A549 (cell line): ENCODE data around the gene RUNX2. TPM values are rescaled to one million over a fixed set of nuclear protein-coding genes. Genes with fewer than 3 reads are reported as not detected.
A peak's percentile ranks its signal among the peaks of the same experiment; 100 is the strongest.

Experiments used
- ATAC-seq, 2 experiments: fragments of 200-7000 bp in 1 of 2; fragments of >200 bp in 1 of 2; cut with Nextera tagmentation in 1 of 2; cut with Tn5 transposase in 1 of 2; 3 replicates each; pipeline versions ENCODE4 v1.8.0 to v1.9.1; 2018 to 2020; ENCODE audit warnings: mild to moderate bottlenecking in 1 of 2, moderate library complexity in 1 of 2
- CTCF ChIA-PET: fragments of 300-600 bp; sonication (Branson Sonifier 250); formaldehyde crosslinking; extraction: SDS; loops from one replicate; lab custom pipeline; 2021; ENCODE audit warnings: antibody characterized with exemption, inconsistent platforms; lab: Yijun Ruan, JAX
- POLR2A ChIA-PET: fragments of 350-600 bp; formaldehyde crosslinking; extraction: SDS; loops from one replicate; lab custom pipeline; 2021; ENCODE audit warnings: antibody characterized with exemption, inconsistent platforms; lab: Yijun Ruan, JAX
- DNase-seq, 2 experiments: peaks; one replicate each; pipeline versions ENCODE4 v3.0.0 to v3.0.0-alpha.2; 2011 to 2016; ENCODE audit warnings: low read depth in 1 of 2, low spot score in 1 of 2
- FAIRE-seq: peaks from 2 replicates; lab custom pipeline; 2011; peaks lifted over from hg19 to GRCh38; lab: Jason Lieb, UNC
- H3K27ac ChIP-seq, 2 experiments: fragments of >200 bp; sonication (Bioruptor Twin); formaldehyde crosslinking; 3 replicates each; pipeline ENCODE4 v1.5.1; 2016 to 2017
- H3K4me1 ChIP-seq: fragments of >200 bp; sonication (Bioruptor Twin); formaldehyde crosslinking; 3 replicates; pipeline ENCODE4 v1.6.1; 2016
- H3K4me2 ChIP-seq: fragments of >200 bp; sonication (Bioruptor Twin); formaldehyde crosslinking; 3 replicates; pipeline ENCODE4 v1.6.1; 2016
- H3K4me3 ChIP-seq: fragments of >200 bp; sonication (Bioruptor Twin); formaldehyde crosslinking; 3 replicates; pipeline ENCODE4 v1.5.1; 2016
- H3K9me3 ChIP-seq: fragments of >200 bp; sonication (Bioruptor Twin); formaldehyde crosslinking; 3 replicates; pipeline ENCODE4 v1.6.1; 2016
- ATOH8 ChIP-seq: fragments of 250-450 bp; sonication (Bioruptor Pico); IDR thresholded peaks from 2 replicates; pipeline ENCODE4 v1.5.0; 2020; ENCODE audit warnings: low read depth, mild to moderate bottlenecking, moderate library complexity
- BCL3 ChIP-seq: fragments of >200 bp; sonication (Bioruptor Twin); formaldehyde crosslinking; IDR thresholded peaks from 3 replicates; pipeline ENCODE4 v1.6.1; 2016
- BHLHE40 ChIP-seq: IDR thresholded peaks from 2 replicates; pipeline ENCODE4 v1.6.1; 2012; ENCODE audit warnings: low read depth, low read length, inconsistent platforms
- CEBPB ChIP-seq, 2 experiments: fragments of >200 bp in 1 of 2; sonication (Bioruptor Twin) in 1 of 2; formaldehyde crosslinking in 1 of 2; IDR thresholded peaks; 2 replicates each; pipeline ENCODE4 v1.6.1; 2012 to 2016
- CTCF ChIP-seq: fragments of >200 bp; sonication (Bioruptor Twin); formaldehyde crosslinking; IDR thresholded peaks from 3 replicates; pipeline ENCODE4 v1.5.1; 2016
- E2F6 ChIP-seq: IDR thresholded peaks from 2 replicates; pipeline ENCODE4 v1.6.1; 2012; ENCODE audit warnings: low read depth, borderline replicate concordance
- EHF ChIP-seq: fragments of 250-450 bp; sonication (Bioruptor Pico); IDR thresholded peaks from 2 replicates; pipeline ENCODE4 v1.5.0; 2020; ENCODE audit warnings: mild to moderate bottlenecking
- EHMT2 ChIP-seq: fragments of 200-600 bp; sonication (generic); IDR thresholded peaks from 2 replicates; pipeline ENCODE4 v1.6.1; 2016; ENCODE audit warnings: antibody characterized with exemption, low read depth, mild to moderate bottlenecking, moderate library complexity
- EP300 ChIP-seq, 2 experiments: fragments of >200 bp; sonication (Bioruptor Twin); formaldehyde crosslinking; IDR thresholded peaks; 2 replicates in 1 of 2; 3 replicates in 1 of 2; pipeline ENCODE4 v1.6.1; 2016 to 2017
- ESRRA ChIP-seq: fragments of 150-350 bp; IDR thresholded peaks from 2 replicates; pipeline ENCODE4 v1.6.1; 2014; ENCODE audit warnings: mild to moderate bottlenecking, low read length, borderline replicate concordance
- FOSB ChIP-seq: fragments of 250-450 bp; sonication (Bioruptor Pico); IDR thresholded peaks from 2 replicates; pipeline ENCODE4 v1.5.0; 2020; ENCODE audit warnings: mild to moderate bottlenecking, moderate library complexity
- FOSL2 ChIP-seq, 2 experiments: fragments of 450-650 bp in 1 of 2; fragments of >200 bp in 1 of 2; sonication (Bioruptor Twin) in 1 of 2; formaldehyde crosslinking; IDR thresholded peaks; 2 replicates each; pipeline versions ENCODE4 v1.5.0 to v1.6.1; 2016 to 2020; ENCODE audit warnings: mild to moderate bottlenecking in 1 of 2, moderate library complexity in 1 of 2
- FOXS1 ChIP-seq: fragments of 250-450 bp; sonication (Bioruptor Pico); IDR thresholded peaks from 2 replicates; pipeline ENCODE4 v1.5.0; 2020; ENCODE audit warnings: mild to moderate bottlenecking, moderate library complexity
- GATA3 ChIP-seq: IDR thresholded peaks from 2 replicates; pipeline ENCODE4 v1.6.1; 2012; ENCODE audit warnings: borderline replicate concordance
- HDAC2 ChIP-seq: fragments of 200-600 bp; sonication (generic); IDR thresholded peaks from 2 replicates; pipeline ENCODE4 v1.6.1; 2016
- JUN ChIP-seq, 2 experiments: fragments of >200 bp; sonication (Bioruptor Twin); formaldehyde crosslinking; IDR thresholded peaks; 2 replicates in 1 of 2; 3 replicates in 1 of 2; pipeline ENCODE4 v1.6.1; 2016 to 2017
- JUNB ChIP-seq: fragments of >200 bp; sonication (Bioruptor Twin); formaldehyde crosslinking; IDR thresholded peaks from 2 replicates; pipeline ENCODE4 v1.6.1; 2016
- MYC ChIP-seq: IDR thresholded peaks from 2 replicates; pipeline ENCODE4 v1.6.1; 2012; ENCODE audit warnings: mild to moderate bottlenecking, inconsistent platforms, low read length, improper control_type of control experiment, borderline replicate concordance
- NFE2L2 ChIP-seq: fragments of 150-350 bp; conservative IDR thresholded peaks from 2 replicates; pipeline ENCODE4 v1.6.1; 2014; ENCODE audit warnings: low read length
- PBX3 ChIP-seq: IDR thresholded peaks from 2 replicates; pipeline ENCODE4 v1.6.1; 2012
- PHF8 ChIP-seq: fragments of 200-600 bp; sonication (generic); IDR thresholded peaks from 2 replicates; pipeline ENCODE4 v1.6.1; 2016; ENCODE audit warnings: low read depth, mild to moderate bottlenecking, antibody characterized with exemption, moderate library complexity, borderline replicate concordance
- POLR2AphosphoS2 ChIP-seq: conservative IDR thresholded peaks from 2 replicates; pipeline ENCODE4 v1.6.1; 2012; ENCODE audit warnings: low read length, improper control_type of control experiment, inconsistent platforms
- RAD21 ChIP-seq, 2 experiments: fragments of >200 bp in 1 of 2; sonication (Bioruptor Twin) in 1 of 2; formaldehyde crosslinking in 1 of 2; IDR thresholded peaks in 1 of 2; conservative IDR thresholded peaks in 1 of 2; 2 replicates in 1 of 2; 3 replicates in 1 of 2; pipeline ENCODE4 v1.6.1; 2012 to 2018; ENCODE audit warnings: inconsistent platforms in 1 of 2
- RFX5 ChIP-seq: fragments of 450-650 bp; IDR thresholded peaks from 2 replicates; pipeline ENCODE4 v1.7.1; 2014; ENCODE audit warnings: antibody characterized with exemption, mild to moderate bottlenecking, moderate library complexity
- RNF2 ChIP-seq: fragments of 200-600 bp; sonication (generic); IDR thresholded peaks from 2 replicates; pipeline ENCODE4 v1.6.1; 2016; ENCODE audit warnings: low read depth, mild to moderate bottlenecking, antibody characterized with exemption, moderate library complexity, borderline replicate concordance
- TFCP2L1 ChIP-seq: fragments of 250-450 bp; sonication (Bioruptor Pico); IDR thresholded peaks from 2 replicates; pipeline ENCODE4 v1.5.0; 2021; ENCODE audit warnings: mild to moderate bottlenecking
- TP53 ChIP-seq: fragments of 250-450 bp; sonication (Bioruptor Pico); IDR thresholded peaks from 2 replicates; pipeline ENCODE4 v1.5.0; 2021; ENCODE audit warnings: mild to moderate bottlenecking, moderate library complexity
- WGBS: methylation state at CpG from one replicate; pipeline ENCODE4 v1.1.6; 2017; ENCODE audit errors: missing lambda C conversion rate; 5-methylcytosine and 5-hydroxymethylcytosine counted together
- polyA plus RNA-seq, 4 experiments: library from polyadenylated mRNA; depleted of rRNA in 3 of 4; stranded (reverse); fragments of >200 nt; fragmentation: RNase III in 1 of 4; extraction: RNeasy Plus Mini Kit Qiagen cat#74134 plus additional on column Dnase treatment in 1 of 4; gene quantifications; 2 replicates in 3 of 4; 3 replicates in 1 of 4; pipeline ENCODE4 v1.2.3, GENCODE V29; 2011 to 2017

The RUNX2 gene
- polyA plus RNA-seq, 2 of the 4 experiments (the other 2 are of a cell fraction), result 0.13 to 0.83 TPM

GRCh38 chr6:45445364-45445748 is 117.2 kb downstream of the RUNX2 start:
- no peak for TF ChIP-seq JUNB
- no peak for TF ChIP-seq BHLHE40
- no peak for TF ChIP-seq TFCP2L1 (CRISPR knock-in tag)
- no peak for TF ChIP-seq CTCF
- TF ChIP-seq PHF8, result no peak
- no peak for FAIRE-seq
- Histone ChIP-seq H3K27ac (peak overlapping the region; percentile 90 to 92), H3K9me3 (no peaks in the 10 kb centered on the region), H3K4me1 (peaks cover 36% of the 10 kb centered on the region), H3K4me3 (no peak overlapping the region), H3K4me2 (peak overlapping the region; percentile 98)
- 3% methylated on average over 2 of the region's 2 CpGs for WGBS
- ATAC-seq, result peak; percentile 52 to 66; a peak in 4 of 6 replicates
- ChIA-PET POLR2A (interaction anchor here (0.6 to 1.2 kb wide), 2 partner anchors 9 to 136 kb away, joined by 3 to 4 read pairs; no protein-coding TSS in a partner anchor), CTCF (interaction anchor here (1.2 kb wide), 1 partner anchor 269 kb away, joined by 4 read pairs; no protein-coding TSS in a partner anchor)
- DNase-seq, result no peak

- H3K4me3 ChIP-seq, result no peak overlapping the region
- FAIRE-seq (no peak), DNase-seq (peak; percentile 75 to 93), ATAC-seq (peak; percentile 95 to 96)
- peak overlapping the region; percentile 98 for H3K4me2 ChIP-seq
- CTCF ChIA-PET, result no interaction called here
- WGBS, result 3% methylated on average over 9 of the region's 9 CpGs
- peak overlapping the region; percentile 90 to 92 for H3K27ac ChIP-seq
- H3K9me3 ChIP-seq, result no peaks in the 10 kb centered on the region
- peaks cover 36% of the 10 kb centered on the region for H3K4me1 ChIP-seq
- POLR2A ChIA-PET, result interaction anchor here (0.6 to 1.2 kb wide), 3 partner anchors 8 to 137 kb away, joined by 3 to 5 read pairs (median 4); no protein-coding TSS in a partner anchor
- TF ChIP-seq ESRRA (no peak), EP300 (IDR thresholded peaks at IDR 0.05) (peak; percentile 80 to 85; a peak in 4 of 5 replicates), MYC (peak; percentile 88), HDAC2 (no peak), FOXS1 (CRISPR knock-in tag) (no peak), BCL3 (peak; percentile 92; the same call in 2 of the 3 replicates), EHF (CRISPR knock-in tag) (0 out of 2 replicates have a peak, but pooled peaks have one; percentile 58), ATOH8 (CRISPR knock-in tag) (no peak), FOSB (CRISPR knock-in tag) (no peak), NFE2L2 (no peak), CTCF (no peak), JUNB (peak; percentile 93), TP53 (CRISPR knock-in tag) (no peak), FOSL2 (IDR thresholded peaks at IDR 0.05) (peak; percentile 91), FOSL2 (CRISPR knock-in tag; IDR thresholded peaks at IDR 0.05) (peak; percentile 91), EHMT2 (no peak), E2F6 (no peak; the same call in 1 of the 2 replicates), PBX3 (peak; percentile 64; the same call in 1 of the 2 replicates), CEBPB (IDR thresholded peaks at IDR 0.05) (peak; percentile 99 to 100), RAD21 (conservative IDR thresholded peaks at IDR 0.05 in 1 of 2, IDR thresholded peaks at IDR 0.05 in 1 of 2) (peak in 1 of 2 experiments; percentile 8; a peak in 3 of 5 replicates), BHLHE40 (no peak), POLR2AphosphoS2 (no peak), RFX5 (no peak), JUN (IDR thresholded peaks at IDR 0.05) (peak; percentile 84 to 91; a peak in 3 of 5 replicates), RNF2 (no peak), GATA3 (peak; percentile 84)
These were observed 117.8 kb downstream of the RUNX2 start for GRCh38 chr6:45445749-45446549.
